ENCODE measurements around the gene SVOP.

The SVOP gene

GRCh38 chr12:108911915-108912314 is 109.0 kb downstream of the SVOP start:
- Histone ChIP-seq H3K9ac (ENCODE audit: low read length) (no peak overlapping the region), H3K4me3 (ENCODE audit: low read length) (no peak overlapping the region), H3K4me1 (ENCODE audit: control insufficient read depth, insufficient read depth, low read length) (no peaks in the 10 kb centered on the region), H3K27me3 (ENCODE audit: control insufficient read depth, insufficient read depth, low read length) (no peaks in the 10 kb centered on the region), H3K27ac (ENCODE audit: low read depth, low read length) (no peak overlapping the region), H3K36me3 (ENCODE audit: control insufficient read depth, insufficient read depth, low read length) (no peaks in the 10 kb centered on the region)

- Histone ChIP-seq H3K27ac (ENCODE audit: low read depth, low read length) (no peak overlapping the region), H3K4me1 (ENCODE audit: control insufficient read depth, insufficient read depth, low read length) (no peaks in the 10 kb centered on the region), H3K36me3 (ENCODE audit: control insufficient read depth, insufficient read depth, low read length) (no peaks in the 10 kb centered on the region), H3K27me3 (ENCODE audit: control insufficient read depth, insufficient read depth, low read length) (no peaks in the 10 kb centered on the region), H3K4me3 (ENCODE audit: low read length) (no peak overlapping the region), H3K9ac (ENCODE audit: low read length) (no peak overlapping the region)
Observed at GRCh38 chr12:108910336-108910735, 110.5 kb downstream of the SVOP start.

- Histone ChIP-seq H3K4me3 (ENCODE audit: low read length) (no peak overlapping the region), H3K27me3 (ENCODE audit: control insufficient read depth, insufficient read depth, low read length) (no peaks in the 10 kb centered on the region), H3K9ac (ENCODE audit: low read length) (no peak overlapping the region), H3K4me1 (ENCODE audit: control insufficient read depth, insufficient read depth, low read length) (no peaks in the 10 kb centered on the region), H3K27ac (ENCODE audit: low read depth, low read length) (no peak overlapping the region), H3K36me3 (ENCODE audit: control insufficient read depth, insufficient read depth, low read length) (no peaks in the 10 kb centered on the region)
Observed at GRCh38 chr12:108907839-108908351, 113.0 kb downstream of the SVOP start.

GRCh38 chr12:108906971-108907370 is 113.9 kb downstream of the SVOP start:
- Histone ChIP-seq H3K9ac (ENCODE audit: low read length) (no peak overlapping the region), H3K4me3 (ENCODE audit: low read length) (no peak overlapping the region), H3K36me3 (ENCODE audit: control insufficient read depth, insufficient read depth, low read length) (no peaks in the 10 kb centered on the region), H3K27me3 (ENCODE audit: control insufficient read depth, insufficient read depth, low read length) (no peaks in the 10 kb centered on the region), H3K27ac (ENCODE audit: low read depth, low read length) (no peak overlapping the region), H3K4me1 (ENCODE audit: control insufficient read depth, insufficient read depth, low read length) (no peaks in the 10 kb centered on the region)

- Histone ChIP-seq H3K36me3 (ENCODE audit: control insufficient read depth, insufficient read depth, low read length) (no peaks in the 10 kb centered on the region), H3K27ac (ENCODE audit: low read depth, low read length) (no peak overlapping the region), H3K4me3 (ENCODE audit: low read length) (no peak overlapping the region), H3K9ac (ENCODE audit: low read length) (no peak overlapping the region), H3K4me1 (ENCODE audit: control insufficient read depth, insufficient read depth, low read length) (no peaks in the 10 kb centered on the region), H3K27me3 (ENCODE audit: control insufficient read depth, insufficient read depth, low read length) (no peaks in the 10 kb centered on the region)
Observed at GRCh38 chr12:108905725-108906124, 115.1 kb downstream of the SVOP start.

- Histone ChIP-seq H3K9ac (ENCODE audit: low read length) (no peak overlapping the region), H3K27ac (ENCODE audit: low read depth, low read length) (no peak overlapping the region)
Observed at GRCh38 chr12:108899145-108899544, 121.7 kb downstream of the SVOP start.

GRCh38 chr12:108896817-108897216 is 124.1 kb downstream of the SVOP start:
- H3K4me3 ChIP-seq (ENCODE audit: low read length), result no peak overlapping the region
- no peak overlapping the region for H3K27ac ChIP-seq (ENCODE audit: low read depth, low read length)
- H3K4me1 ChIP-seq (ENCODE audit: control insufficient read depth, insufficient read depth, low read length), result no peaks in the 10 kb centered on the region
- H3K9ac ChIP-seq (ENCODE audit: low read length), result no peak overlapping the region
- no peaks in the 10 kb centered on the region for H3K27me3 ChIP-seq (ENCODE audit: control insufficient read depth, insufficient read depth, low read length)
- no peaks in the 10 kb centered on the region for H3K36me3 ChIP-seq (ENCODE audit: control insufficient read depth, insufficient read depth, low read length)

More at GRCh38 chr12:108899145-108899544, 121.7 kb downstream of the SVOP start:
- Histone ChIP-seq H3K4me3 (ENCODE audit: low read length) (no peak overlapping the region), H3K4me1 (ENCODE audit: control insufficient read depth, insufficient read depth, low read length) (no peaks in the 10 kb centered on the region), H3K27me3 (ENCODE audit: control insufficient read depth, insufficient read depth, low read length) (no peaks in the 10 kb centered on the region), H3K36me3 (ENCODE audit: control insufficient read depth, insufficient read depth, low read length) (no peaks in the 10 kb centered on the region)

GRCh38 chr12:108896336-108896735 is 124.5 kb downstream of the SVOP start:
- Histone ChIP-seq H3K9ac (ENCODE audit: low read length) (no peak overlapping the region), H3K27ac (ENCODE audit: low read depth, low read length) (no peak overlapping the region), H3K4me1 (ENCODE audit: control insufficient read depth, insufficient read depth, low read length) (no peaks in the 10 kb centered on the region), H3K4me3 (ENCODE audit: low read length) (no peak overlapping the region), H3K27me3 (ENCODE audit: control insufficient read depth, insufficient read depth, low read length) (no peaks in the 10 kb centered on the region), H3K36me3 (ENCODE audit: control insufficient read depth, insufficient read depth, low read length) (no peaks in the 10 kb centered on the region)

- Histone ChIP-seq H3K4me3 (ENCODE audit: low read length) (no peak overlapping the region), H3K27ac (ENCODE audit: low read depth, low read length) (no peak overlapping the region), H3K4me1 (ENCODE audit: control insufficient read depth, insufficient read depth, low read length) (no peaks in the 10 kb centered on the region), H3K36me3 (ENCODE audit: control insufficient read depth, insufficient read depth, low read length) (no peaks in the 10 kb centered on the region), H3K27me3 (ENCODE audit: control insufficient read depth, insufficient read depth, low read length) (no peaks in the 10 kb centered on the region), H3K9ac (ENCODE audit: low read length) (no peak overlapping the region)
Observed at GRCh38 chr12:108895220-108895802, 125.6 kb downstream of the SVOP start.

- no peaks in the 10 kb centered on the region for H3K4me1 ChIP-seq (ENCODE audit: control insufficient read depth, insufficient read depth, low read length)
- no peaks in the 10 kb centered on the region for H3K36me3 ChIP-seq (ENCODE audit: control insufficient read depth, insufficient read depth, low read length)
- H3K4me3 ChIP-seq (ENCODE audit: low read length), result no peak overlapping the region
- no peaks in the 10 kb centered on the region for H3K27me3 ChIP-seq (ENCODE audit: control insufficient read depth, insufficient read depth, low read length)
- H3K27ac ChIP-seq (ENCODE audit: low read depth, low read length), result no peak overlapping the region
- H3K9ac ChIP-seq (ENCODE audit: low read length), result no peak overlapping the region
Observed at GRCh38 chr12:108890208-108890607, 130.7 kb downstream of the SVOP start.

- no peaks in the 10 kb centered on the region for H3K36me3 ChIP-seq (ENCODE audit: control insufficient read depth, insufficient read depth, low read length)
- H3K4me3 ChIP-seq (ENCODE audit: low read length), result no peak overlapping the region
- no peaks in the 10 kb centered on the region for H3K27me3 ChIP-seq (ENCODE audit: control insufficient read depth, insufficient read depth, low read length)
- no peak overlapping the region for H3K9ac ChIP-seq (ENCODE audit: low read length)
- H3K27ac ChIP-seq (ENCODE audit: low read depth, low read length), result no peak overlapping the region
- no peaks in the 10 kb centered on the region for H3K4me1 ChIP-seq (ENCODE audit: control insufficient read depth, insufficient read depth, low read length)
Observed at GRCh38 chr12:108888031-108888430, 132.8 kb downstream of the SVOP start.

- H3K4me1 ChIP-seq (ENCODE audit: control insufficient read depth, insufficient read depth, low read length), result no peaks in the 10 kb centered on the region
- H3K4me3 ChIP-seq (ENCODE audit: low read length), result no peak overlapping the region
- H3K27ac ChIP-seq (ENCODE audit: low read depth, low read length), result no peak overlapping the region
- H3K36me3 ChIP-seq (ENCODE audit: control insufficient read depth, insufficient read depth, low read length), result no peaks in the 10 kb centered on the region
- H3K27me3 ChIP-seq (ENCODE audit: control insufficient read depth, insufficient read depth, low read length), result no peaks in the 10 kb centered on the region
- H3K9ac ChIP-seq (ENCODE audit: low read length), result no peak overlapping the region
Observed at GRCh38 chr12:108886873-108887629, 133.8 kb downstream of the SVOP start.

Data from rectal smooth muscle tissue (tissue), 1 donor.